ENCODE measurements around the gene MRPS31. TPM values are rescaled to one million over a fixed set of nuclear protein-coding genes. Genes with fewer than 3 reads are reported as not detected.

MRPS31 gene
- total RNA-seq, 4 donors from 2014 or later: 26.9 to 34.9 (median 32.3) TPM

DNA sequence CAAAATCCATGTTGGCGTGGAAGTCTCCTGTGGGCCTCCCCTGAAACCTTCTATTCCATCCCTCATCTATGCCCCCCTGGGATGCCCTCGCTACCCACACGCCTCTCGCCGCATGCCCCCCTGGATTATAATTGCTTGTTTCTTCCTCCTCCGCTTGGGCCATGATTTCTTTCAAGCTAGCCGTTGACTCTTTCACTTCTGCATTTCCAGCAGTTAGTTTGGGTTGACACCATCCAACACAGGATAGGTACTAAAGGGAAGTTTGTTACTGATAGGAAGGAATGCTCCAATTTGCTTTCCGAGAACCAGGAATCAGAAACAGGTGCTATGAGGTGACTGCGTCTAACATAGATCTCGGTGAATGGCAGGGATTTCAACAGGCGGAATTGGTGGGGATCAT is 10.7 kb upstream of the MRPS31 start:
- Histone ChIP-seq H3K27me3 (no peaks in the 10 kb centered on the region), H3K4me3 (replicated peaks in 1 of 3) (no peak overlapping the region), H3K36me3 (no peaks in the 10 kb centered on the region), H3K27ac (peak overlapping the region in 1 of 3 donors; percentile 93), H3K4me1 (peaks cover 42 to 63% of the 10 kb centered on the region in 2 donors), H3K9me3 (no peaks in the 10 kb centered on the region)
- TF ChIP-seq POLR2A (IDR thresholded peaks at IDR 0.05): no peak
- TF ChIP-seq, protein P1, sequence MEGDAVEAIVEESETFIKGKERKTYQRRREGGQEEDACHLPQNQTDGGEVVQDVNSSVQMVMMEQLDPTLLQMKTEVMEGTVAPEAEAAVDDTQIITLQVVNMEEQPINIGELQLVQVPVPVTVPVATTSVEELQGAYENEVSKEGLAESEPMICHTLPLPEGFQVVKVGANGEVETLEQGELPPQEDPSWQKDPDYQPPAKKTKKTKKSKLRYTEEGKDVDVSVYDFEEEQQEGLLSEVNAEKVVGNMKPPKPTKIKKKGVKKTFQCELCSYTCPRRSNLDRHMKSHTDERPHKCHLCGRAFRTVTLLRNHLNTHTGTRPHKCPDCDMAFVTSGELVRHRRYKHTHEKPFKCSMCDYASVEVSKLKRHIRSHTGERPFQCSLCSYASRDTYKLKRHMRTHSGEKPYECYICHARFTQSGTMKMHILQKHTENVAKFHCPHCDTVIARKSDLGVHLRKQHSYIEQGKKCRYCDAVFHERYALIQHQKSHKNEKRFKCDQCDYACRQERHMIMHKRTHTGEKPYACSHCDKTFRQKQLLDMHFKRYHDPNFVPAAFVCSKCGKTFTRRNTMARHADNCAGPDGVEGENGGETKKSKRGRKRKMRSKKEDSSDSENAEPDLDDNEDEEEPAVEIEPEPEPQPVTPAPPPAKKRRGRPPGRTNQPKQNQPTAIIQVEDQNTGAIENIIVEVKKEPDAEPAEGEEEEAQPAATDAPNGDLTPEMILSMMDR (IDR thresholded peaks at IDR 0.05): no peak
- DNase-seq: no peak
- WGBS, 2 donors: 90 to 96% methylated on average over 11 of the region's 11 CpGs
- intact Hi-C loops (cut with DNase I): no loop called here

DNA sequence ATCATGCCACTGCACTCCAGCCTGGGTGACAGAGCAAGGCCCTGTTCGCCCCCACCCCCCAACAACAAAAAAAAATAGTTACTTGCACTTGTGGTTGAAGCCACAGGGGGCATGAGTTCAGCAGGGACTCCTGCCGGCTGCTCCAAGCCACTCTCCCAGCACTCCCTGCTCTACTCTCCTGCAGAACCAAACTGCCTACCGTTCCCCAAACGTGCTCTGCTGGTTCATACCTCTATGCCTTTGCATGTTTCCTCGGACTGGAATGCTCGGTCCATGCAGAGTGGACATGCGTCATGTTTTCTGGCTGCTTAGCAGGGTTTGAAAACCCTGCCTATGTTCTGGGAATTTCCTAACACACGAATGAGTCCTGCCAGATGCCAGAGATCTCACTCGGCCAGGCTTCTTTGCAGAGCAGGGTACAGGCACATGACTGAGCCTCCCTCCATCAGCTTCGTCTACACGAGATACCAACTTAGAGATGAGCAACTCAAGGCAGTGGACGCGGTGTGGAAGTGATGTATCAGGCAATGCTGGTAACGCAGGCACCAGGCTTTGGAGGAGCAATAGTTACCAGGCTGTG is 9.9 kb upstream of the MRPS31 start:
- intact Hi-C loops (cut with DNase I): no loop called here
- no peaks in the 10 kb centered on the region for H3K36me3 ChIP-seq
- no peak for DNase-seq
- no peak overlapping the region for H3K4me3 ChIP-seq (replicated peaks in 1 of 3)
- H3K27me3 ChIP-seq: no peaks in the 10 kb centered on the region
- peaks cover 45 to 58% of the 10 kb centered on the region in 2 donors for H3K4me1 ChIP-seq
- H3K27ac ChIP-seq: peak overlapping the region; percentile 61 to 83 (median 82)
- no peaks in the 10 kb centered on the region for H3K9me3 ChIP-seq
- no peak for TF ChIP-seq POLR2A (IDR thresholded peaks at IDR 0.05)
- 75 to 76% methylated on average over 14 of the region's 14 CpGs for WGBS, 2 donors

DNA sequence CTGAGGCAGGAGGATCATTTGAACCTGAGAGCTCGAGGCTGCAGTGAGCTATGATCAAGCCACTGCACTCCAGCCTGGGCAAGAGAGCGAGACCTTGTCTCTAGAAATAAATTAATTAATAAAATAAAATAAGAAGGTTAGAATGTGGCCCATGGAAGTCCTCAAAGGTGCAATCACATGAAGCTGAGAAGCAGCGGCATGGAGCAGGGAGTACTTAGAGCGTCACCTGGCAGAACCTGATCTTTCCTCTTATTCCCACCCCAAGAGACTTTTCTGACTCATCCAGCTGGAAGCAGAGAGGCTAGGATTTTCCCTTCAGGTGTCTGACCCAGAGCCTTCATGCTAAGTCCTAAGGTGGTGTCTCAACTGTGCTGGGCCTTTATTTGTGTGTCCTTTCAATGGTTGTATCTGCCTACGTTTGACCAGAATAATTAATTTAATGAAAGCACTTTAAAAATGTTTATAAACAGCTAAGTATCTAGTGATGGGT is 8.9 kb upstream of the MRPS31 start:
- H3K36me3 ChIP-seq: no peaks in the 10 kb centered on the region
- WGBS, 2 donors: 45 to 62% methylated on average over 5 of the region's 5 CpGs

DNA sequence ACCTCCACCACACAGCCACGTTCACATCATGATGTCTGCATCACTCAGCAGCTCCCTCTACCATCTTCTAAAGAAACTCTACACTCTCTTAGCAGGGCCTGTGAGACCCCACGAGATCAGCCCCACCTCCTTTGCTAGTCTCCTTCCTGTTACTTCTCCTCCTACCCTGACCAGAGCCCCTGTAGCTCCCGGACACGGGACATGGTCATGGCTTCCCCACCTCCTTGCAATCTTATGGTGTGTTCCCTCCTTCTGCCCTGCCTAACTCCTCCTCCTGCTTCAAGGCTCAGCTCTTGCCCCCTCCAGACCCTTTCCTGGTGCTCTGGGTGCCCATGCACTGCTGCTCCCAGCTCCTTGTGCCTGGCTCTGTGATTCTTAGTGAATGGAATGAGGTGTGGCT is 8.1 kb upstream of the MRPS31 start:
- intact Hi-C loops (cut with DNase I): loop anchor here (10.0 kb wide), 1 partner anchor 286 kb away; the partner anchor contains the start of gene WBP4
- Histone ChIP-seq H3K4me1 (peaks cover 32 to 42% of the 10 kb centered on the region in 2 donors), H3K9me3 (no peaks in the 10 kb centered on the region), H3K36me3 (no peaks in the 10 kb centered on the region), H3K27me3 (no peaks in the 10 kb centered on the region), H3K4me3 (replicated peaks in 1 of 3) (no peak overlapping the region), H3K27ac (peak overlapping the region; percentile 61 to 83 (median 61))
- TF ChIP-seq POLR2A (IDR thresholded peaks at IDR 0.05): no peak
- TF ChIP-seq, protein P1 (IDR thresholded peaks at IDR 0.05): no peak
- no peak for DNase-seq
- WGBS, 2 donors: 48 to 59% methylated on average over 4 of the region's 4 CpGs

More for the DNA sequence above, 8.9 kb upstream of the MRPS31 start:
- intact Hi-C loops (cut with DNase I): loop anchor here (10.0 kb wide), 1 partner anchor 285 kb away; the partner anchor contains the start of gene WBP4
- Histone ChIP-seq H3K9me3 (no peaks in the 10 kb centered on the region), H3K4me1 (peaks cover 40 to 50% of the 10 kb centered on the region in 2 donors), H3K27me3 (no peaks in the 10 kb centered on the region), H3K27ac (peak overlapping the region; percentile 61 to 83 (median 82)), H3K4me3 (replicated peaks in 1 of 3) (no peak overlapping the region)
- DNase-seq: peak; percentile 73
- TF ChIP-seq POLR2A (IDR thresholded peaks at IDR 0.05): no peak
- TF ChIP-seq, protein P1 (IDR thresholded peaks at IDR 0.05): no peak

DNA sequence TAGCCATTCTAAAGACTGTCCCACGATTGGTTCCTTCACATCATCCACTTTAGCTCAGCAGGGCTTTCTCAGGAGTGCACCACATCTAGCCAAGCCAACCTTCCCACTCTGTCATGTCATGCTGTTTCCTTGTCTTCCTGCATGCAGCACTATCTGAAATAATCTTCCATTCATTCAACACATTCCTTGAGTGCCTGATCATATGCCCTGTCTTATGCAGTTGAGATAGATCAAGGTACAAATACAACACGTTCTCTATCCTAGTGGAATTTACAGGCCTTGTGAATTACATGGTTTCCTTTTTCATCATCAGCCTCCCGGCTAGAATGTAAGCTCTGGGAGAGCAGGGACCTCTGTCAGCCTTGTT is 6.8 kb upstream of the MRPS31 start:
- Histone ChIP-seq H3K4me3 (replicated peaks in 1 of 3) (no peak overlapping the region), H3K27me3 (no peaks in the 10 kb centered on the region), H3K4me1 (peaks cover 26 to 35% of the 10 kb centered on the region in 2 donors), H3K9me3 (no peaks in the 10 kb centered on the region), H3K27ac (peak overlapping the region; percentile 30 to 83 (median 41)), H3K36me3 (no peaks in the 10 kb centered on the region)
- no peak for DNase-seq
- 54 to 75% methylated on average over 3 of the region's 3 CpGs for WGBS, 2 donors
- intact Hi-C loops (cut with DNase I): loop anchor here (10.0 kb wide), 1 partner anchor 287 kb away; the partner anchor contains the start of gene WBP4
- TF ChIP-seq, protein P1 (IDR thresholded peaks at IDR 0.05): no peak
- TF ChIP-seq POLR2A (IDR thresholded peaks at IDR 0.05): no peak

All from thyroid gland (tissue), 4 donors.